IMR-90 (cell line): ENCODE data around the gene COL4A1. TPM values are rescaled to one million over a fixed set of nuclear protein-coding genes. Genes with fewer than 3 reads are reported as not detected.

Experiments
- ATAC-seq: fragments of 200-7000 bp; cut with Tn5 transposase; 2 replicates; pipeline ENCODE4 v1.9.1; 2020; ENCODE audit warnings: low read depth, mild to moderate bottlenecking, moderate library complexity
- BruUV-seq: library from RNA; stranded (reverse); fragments of 400-500 nt; replicated peaks from 2 replicates; lab custom pipeline; 2021; lab: Mats Ljungman, UMichigan
- CTCF ChIA-PET: fragments of 300-600 bp; formaldehyde crosslinking; extraction: SDS; loops from one replicate; lab custom pipeline; 2021; ENCODE audit warnings: antibody characterized with exemption; lab: Yijun Ruan, JAX
- POLR2A ChIA-PET: fragments of 300-600 bp; sonication (Branson Sonifier 250); formaldehyde crosslinking; loops from one replicate; lab custom pipeline; 2022; ENCODE audit warnings: antibody characterized with exemption; ENCODE audit not compliant: unreplicated experiment; lab: Charles Lee
- DNase-seq: peaks from one replicate; pipeline ENCODE4 v3.0.0; 2013
- H2AFZ ChIP-seq: replicated peaks from 2 replicates; pipeline ENCODE3; 2013; ENCODE audit warnings: low read length, mild to moderate bottlenecking; ENCODE audit not compliant: poor library complexity
- H2AK5ac ChIP-seq: 2 replicates; pipeline ENCODE4 v1.6.1; 2013; ENCODE audit warnings: low read depth, low read length, inconsistent platforms
- H2AK9ac ChIP-seq: replicated peaks from 2 replicates; pipeline ENCODE3; 2013; ENCODE audit warnings: mild to moderate bottlenecking, low read depth, low read length, moderate library complexity; ENCODE audit not compliant: poor library complexity
- H2BK120ac ChIP-seq: 2 replicates; pipeline ENCODE4 v1.6.1; 2013; ENCODE audit warnings: low read depth, low read length, inconsistent platforms
- H2BK15ac ChIP-seq: 3 replicates; pipeline ENCODE4 v1.6.1; 2013; ENCODE audit warnings: low read depth, low read length, inconsistent platforms
- H2BK20ac ChIP-seq: 2 replicates; pipeline ENCODE4 v1.6.1; 2013; ENCODE audit warnings: low read depth, mild to moderate bottlenecking, inconsistent platforms, low read length, moderate library complexity
- H2BK5ac ChIP-seq: 2 replicates; pipeline ENCODE4 v1.6.1; 2013; ENCODE audit warnings: mild to moderate bottlenecking, low read depth, low read length, inconsistent platforms; ENCODE audit not compliant: poor library complexity, severe bottlenecking
- H3K14ac ChIP-seq: replicated peaks from 2 replicates; pipeline ENCODE4 v1.6.1; 2013; ENCODE audit warnings: low read depth, low read length, inconsistent platforms
- H3K18ac ChIP-seq: 2 replicates; pipeline ENCODE4 v1.6.1; 2013; ENCODE audit warnings: low read depth, low read length, control low read depth
- H3K23ac ChIP-seq: 2 replicates; pipeline ENCODE4 v1.6.1; 2013; ENCODE audit warnings: low read depth, low read length, inconsistent platforms
- H3K27ac ChIP-seq: 2 replicates; pipeline ENCODE4 v1.5.1; 2013; ENCODE audit warnings: mild to moderate bottlenecking, control low read depth, low read length; ENCODE audit not compliant: insufficient read depth
- H3K27me3 ChIP-seq: 2 replicates; pipeline ENCODE4 v1.6.1; 2013; ENCODE audit warnings: low read length; ENCODE audit not compliant: control insufficient read depth, insufficient read depth
- H3K36me3 ChIP-seq: 2 replicates; pipeline ENCODE4 v1.6.1; 2013; ENCODE audit warnings: low read length, mixed read lengths; ENCODE audit not compliant: control insufficient read depth, insufficient read depth
- H3K4ac ChIP-seq: 2 replicates; pipeline ENCODE4 v1.6.1; 2013; ENCODE audit warnings: low read depth, low read length, inconsistent platforms
- H3K4me1 ChIP-seq: 2 replicates; pipeline ENCODE4 v1.6.1; 2013; ENCODE audit warnings: low read length, mixed read lengths; ENCODE audit not compliant: control insufficient read depth, insufficient read depth
- H3K4me2 ChIP-seq: 2 replicates; pipeline ENCODE4 v1.6.1; 2013; ENCODE audit warnings: low read depth, mild to moderate bottlenecking, control low read depth, low read length, moderate library complexity
- H3K4me3 ChIP-seq: 2 replicates; pipeline ENCODE4 v1.5.1; 2013; ENCODE audit warnings: low read depth, mild to moderate bottlenecking, control low read depth, low read length, moderate library complexity; ENCODE audit not compliant: insufficient read depth
- H3K56ac ChIP-seq: 2 replicates; pipeline ENCODE4 v1.6.1; 2013; ENCODE audit warnings: low read length, inconsistent platforms; ENCODE audit not compliant: insufficient read depth; ENCODE audit errors: extremely low read depth
- H3K79me1 ChIP-seq, 2 experiments: 2 replicates each; pipeline ENCODE4 v1.6.1; 2013; ENCODE audit warnings: low read length in 2 of 2, inconsistent platforms in 1 of 2, low read depth in 1 of 2
- H3K9ac ChIP-seq: 2 replicates; pipeline ENCODE4 v1.6.1; 2013; ENCODE audit warnings: low read depth, low read length, control low read depth
- H3K9me1 ChIP-seq: 2 replicates; pipeline ENCODE4 v1.6.1; 2013; ENCODE audit warnings: low read length, inconsistent platforms; ENCODE audit not compliant: insufficient read depth
- H3K9me3 ChIP-seq: 2 replicates; pipeline ENCODE4 v1.6.1; 2013; ENCODE audit warnings: low read length; ENCODE audit not compliant: control insufficient read depth, insufficient read depth
- H4K20me1 ChIP-seq: 2 replicates; pipeline ENCODE4 v1.6.1; 2013; ENCODE audit warnings: low read length, inconsistent platforms; ENCODE audit not compliant: insufficient read depth
- H4K5ac ChIP-seq: 2 replicates; pipeline ENCODE4 v1.6.1; 2013; ENCODE audit warnings: mild to moderate bottlenecking, low read depth, low read length, control low read depth
- H4K8ac ChIP-seq, 2 experiments: 2 replicates each; pipeline ENCODE4 v1.6.1; 2013; ENCODE audit warnings: low read depth in 2 of 2, low read length in 2 of 2, control low read depth in 1 of 2, inconsistent platforms in 1 of 2
- H4K91ac ChIP-seq: 2 replicates; pipeline ENCODE4 v1.6.1; 2013; ENCODE audit warnings: low read depth, low read length, inconsistent platforms; ENCODE audit not compliant: insufficient read depth
- CEBPB ChIP-seq: IDR thresholded peaks from 2 replicates; pipeline ENCODE4 v1.6.1; 2012; ENCODE audit warnings: low read depth, low read length, improper control_type of control experiment
- NFE2L2 ChIP-seq: fragments of 150-350 bp; IDR thresholded peaks from 2 replicates; pipeline ENCODE4 v1.6.1; 2016; ENCODE audit warnings: low read depth, mild to moderate bottlenecking, low read length
- POLR2A ChIP-seq: IDR thresholded peaks from 2 replicates; pipeline ENCODE4 v1.6.1; 2012; ENCODE audit warnings: mild to moderate bottlenecking, low read depth, low read length
- RFX5 ChIP-seq: IDR thresholded peaks from 2 replicates; pipeline ENCODE4 v1.8.0; 2012; ENCODE audit warnings: low read depth, mild to moderate bottlenecking, low read length, moderate library complexity
- WGBS, 2 experiments: methylation state at CpG; one replicate each; pipeline versions ENCODE4 v1.1.5 to v1.1.7; 2013; ENCODE audit warnings: missing lambda C conversion rate in 2 of 2; ENCODE audit not compliant: insufficient read length in 1 of 2; ENCODE audit errors: extremely low coverage in 2 of 2; 5-methylcytosine and 5-hydroxymethylcytosine counted together
- dilution Hi-C: fragments of 300-500 bp; cut with HindIII; formaldehyde crosslinking; loops from one replicate; pipeline ENCODE4 v1.14.3; 2018; ENCODE audit warnings: low sequenced_read_pairs; ENCODE audit not compliant: unreplicated experiment
- in situ Hi-C: fragments of 300-500 bp; cut with MboI; formaldehyde crosslinking; loops from 3 replicates; pipeline ENCODE4 v1.14.3; 2019; ENCODE audit warnings: low sequenced_read_pairs, inconsistent platforms, mixed read lengths
- intact Hi-C: fragments of 100-400 bp; cut with micrococcal nuclease; formaldehyde crosslinking; loops from 2 replicates; pipeline ENCODE4 v1.10.0; 2022
- polyA plus RNA-seq, 3 experiments: library from polyadenylated mRNA; depleted of rRNA; stranded (reverse); fragments of >200 nt; gene quantifications; 2 replicates each; pipeline ENCODE4 v1.2.3, GENCODE V29; 2012; ENCODE audit warnings: low replicate concordance in 1 of 3
- total RNA-seq: library from RNA; depleted of rRNA; stranded (reverse); fragments of >200 nt; gene quantifications from 2 replicates; pipeline ENCODE4 v1.2.3, GENCODE V29; 2012

Gene COL4A1
- total and polyA plus RNA-seq, 2 of the 4 experiments (the other 2 are of a cell fraction) = 230 to 337 TPM

GRCh38 chr13:110294146-110294545 lies 12.8 kb downstream of the COL4A1 start:
- dilution Hi-C loops (no loop called here), in situ Hi-C loops (no loop called here), intact Hi-C loops (no loop called here)
- POLR2A ChIA-PET = no interaction called here
- 0 out of 2 replicates have a peak overlapping the region, but pooled peaks have one; percentile 30 for H3K14ac ChIP-seq
- H3K4me2 ChIP-seq = no peak overlapping the region
- DNase-seq (no peak), ATAC-seq (no peak)
- WGBS, 2 experiments = 100% methylated on average over 1 of the region's 3 CpGs; no CpG with 5 or more reads in 1 of the 2 experiments
- no peak overlapping the region for H2BK20ac ChIP-seq
- no peak overlapping the region for H2AK5ac ChIP-seq
- no peak overlapping the region for H3K56ac ChIP-seq
- no peak overlapping the region for H2BK120ac ChIP-seq
- peak overlapping the region; percentile 62; the same call in 1 of the 2 replicates for H3K23ac ChIP-seq
- CTCF ChIA-PET = no interaction called here
- no peaks in the 10 kb centered on the region for H3K9me3 ChIP-seq
- H3K18ac ChIP-seq = peak overlapping the region; percentile 22; the same call in 1 of the 2 replicates
- H2BK5ac ChIP-seq = no peak overlapping the region
- H3K79me1 ChIP-seq = peaks cover 27 to 86% of the 10 kb centered on the region in 2 experiments
- no peak overlapping the region for H3K4ac ChIP-seq
- peaks cover 40% of the 10 kb centered on the region for H3K9me1 ChIP-seq
- no peak overlapping the region; the same call in 1 of the 2 replicates for H4K5ac ChIP-seq
- no peak overlapping the region for H3K27ac ChIP-seq
- H3K4me3 ChIP-seq = no peak overlapping the region
- BruUV-seq = no TSS peak
- H4K8ac ChIP-seq = no peak overlapping the region
- H2AFZ ChIP-seq = no peak overlapping the region
- H4K20me1 ChIP-seq = peaks cover 95% of the 10 kb centered on the region
- H3K4me1 ChIP-seq = peaks cover 10% of the 10 kb centered on the region
- TF ChIP-seq NFE2L2 = no peak
- TF ChIP-seq POLR2A = no peak
- TF ChIP-seq CEBPB = peak; percentile 67
- TF ChIP-seq RFX5 = no peak
- no peak overlapping the region for H3K9ac ChIP-seq
- no peak overlapping the region for H4K91ac ChIP-seq
- no peak overlapping the region for H2BK15ac ChIP-seq
- H3K27me3 ChIP-seq = no peaks in the 10 kb centered on the region
- H3K36me3 ChIP-seq = peaks cover 36% of the 10 kb centered on the region
- no peak overlapping the region for H2AK9ac ChIP-seq
